Measurements from ENCODE around the gene ERCC4. TPM values are rescaled to one million over a fixed set of nuclear protein-coding genes. Genes with fewer than 3 reads are reported as not detected.

Gene ERCC4
- total RNA-seq, 1 donor from 2014 or later: 13.9 TPM

DNA sequence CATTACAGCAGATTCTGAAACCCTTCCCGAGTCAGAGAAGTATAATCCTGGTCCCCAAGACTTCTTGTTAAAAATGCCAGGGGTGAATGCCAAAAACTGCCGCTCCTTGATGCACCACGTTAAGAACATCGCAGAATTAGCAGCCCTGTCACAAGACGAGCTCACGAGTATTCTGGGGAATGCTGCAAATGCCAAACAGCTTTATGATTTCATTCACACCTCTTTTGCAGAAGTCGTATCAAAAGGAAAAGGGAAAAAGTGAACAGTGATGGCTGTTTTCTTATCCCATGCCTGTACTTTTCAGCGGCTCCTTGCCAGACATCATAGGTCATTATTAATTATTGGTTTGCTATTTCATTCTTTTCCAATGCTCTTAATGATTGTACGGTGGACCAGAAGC is 28.1 kb downstream of the ERCC4 start:
- peaks cover 13% of the 10 kb centered on the region for H3K36me3 ChIP-seq (ENCODE audit: insufficient read depth, low read length)
- no peaks in the 10 kb centered on the region for H3K4me1 ChIP-seq (ENCODE audit: insufficient read depth, low read length)
- TF ChIP-seq, protein P1, sequence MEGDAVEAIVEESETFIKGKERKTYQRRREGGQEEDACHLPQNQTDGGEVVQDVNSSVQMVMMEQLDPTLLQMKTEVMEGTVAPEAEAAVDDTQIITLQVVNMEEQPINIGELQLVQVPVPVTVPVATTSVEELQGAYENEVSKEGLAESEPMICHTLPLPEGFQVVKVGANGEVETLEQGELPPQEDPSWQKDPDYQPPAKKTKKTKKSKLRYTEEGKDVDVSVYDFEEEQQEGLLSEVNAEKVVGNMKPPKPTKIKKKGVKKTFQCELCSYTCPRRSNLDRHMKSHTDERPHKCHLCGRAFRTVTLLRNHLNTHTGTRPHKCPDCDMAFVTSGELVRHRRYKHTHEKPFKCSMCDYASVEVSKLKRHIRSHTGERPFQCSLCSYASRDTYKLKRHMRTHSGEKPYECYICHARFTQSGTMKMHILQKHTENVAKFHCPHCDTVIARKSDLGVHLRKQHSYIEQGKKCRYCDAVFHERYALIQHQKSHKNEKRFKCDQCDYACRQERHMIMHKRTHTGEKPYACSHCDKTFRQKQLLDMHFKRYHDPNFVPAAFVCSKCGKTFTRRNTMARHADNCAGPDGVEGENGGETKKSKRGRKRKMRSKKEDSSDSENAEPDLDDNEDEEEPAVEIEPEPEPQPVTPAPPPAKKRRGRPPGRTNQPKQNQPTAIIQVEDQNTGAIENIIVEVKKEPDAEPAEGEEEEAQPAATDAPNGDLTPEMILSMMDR (IDR thresholded peaks at IDR 0.05; ENCODE audit: insufficient read depth, low read depth, low read length): no peak
- TF ChIP-seq EZH2 (IDR thresholded peaks at IDR 0.05; ENCODE audit: insufficient read depth, low read length): no peak
- H3K27ac Mint-ChIP-seq (ENCODE audit: unreplicated experiment): no peak overlapping the region
- no peak for FAIRE-seq
- no peaks in the 10 kb centered on the region for H3K27me3 Mint-ChIP-seq (ENCODE audit: low read depth, unreplicated experiment)
- H3K4me3 ChIP-seq (ENCODE audit: insufficient read depth, low read depth, low read length): no peak overlapping the region
- DNase-seq (ENCODE audit: low read depth): no peak
- H3K4me2 ChIP-seq (ENCODE audit: low read length): no peak overlapping the region
- H3K4me3 Mint-ChIP-seq (ENCODE audit: unreplicated experiment): no peak overlapping the region
- no peaks in the 10 kb centered on the region for H3K79me2 ChIP-seq (ENCODE audit: insufficient read depth, low read length)
- H3K27ac ChIP-seq (ENCODE audit: low read depth, low read length): no peak overlapping the region
- no peaks in the 10 kb centered on the region for H3K9me3 ChIP-seq (ENCODE audit: insufficient read depth, low read depth, low read length)
- H2AFZ ChIP-seq (ENCODE audit: low read depth, low read length): no peak overlapping the region
- no peaks in the 10 kb centered on the region for H3K27me3 ChIP-seq (ENCODE audit: insufficient read depth, low read length)
- H3K9ac ChIP-seq (ENCODE audit: low read length): no peak overlapping the region
- H3K9me3 Mint-ChIP-seq (ENCODE audit: unreplicated experiment): no peaks in the 10 kb centered on the region
- no peaks in the 10 kb centered on the region for H3K4me1 Mint-ChIP-seq (ENCODE audit: low read depth, unreplicated experiment)
- no peaks in the 10 kb centered on the region for H4K20me1 ChIP-seq (ENCODE audit: insufficient read depth, low read length)
- H3K36me3 Mint-ChIP-seq (ENCODE audit: low read depth, unreplicated experiment): peaks cover 9% of the 10 kb centered on the region

DNA sequence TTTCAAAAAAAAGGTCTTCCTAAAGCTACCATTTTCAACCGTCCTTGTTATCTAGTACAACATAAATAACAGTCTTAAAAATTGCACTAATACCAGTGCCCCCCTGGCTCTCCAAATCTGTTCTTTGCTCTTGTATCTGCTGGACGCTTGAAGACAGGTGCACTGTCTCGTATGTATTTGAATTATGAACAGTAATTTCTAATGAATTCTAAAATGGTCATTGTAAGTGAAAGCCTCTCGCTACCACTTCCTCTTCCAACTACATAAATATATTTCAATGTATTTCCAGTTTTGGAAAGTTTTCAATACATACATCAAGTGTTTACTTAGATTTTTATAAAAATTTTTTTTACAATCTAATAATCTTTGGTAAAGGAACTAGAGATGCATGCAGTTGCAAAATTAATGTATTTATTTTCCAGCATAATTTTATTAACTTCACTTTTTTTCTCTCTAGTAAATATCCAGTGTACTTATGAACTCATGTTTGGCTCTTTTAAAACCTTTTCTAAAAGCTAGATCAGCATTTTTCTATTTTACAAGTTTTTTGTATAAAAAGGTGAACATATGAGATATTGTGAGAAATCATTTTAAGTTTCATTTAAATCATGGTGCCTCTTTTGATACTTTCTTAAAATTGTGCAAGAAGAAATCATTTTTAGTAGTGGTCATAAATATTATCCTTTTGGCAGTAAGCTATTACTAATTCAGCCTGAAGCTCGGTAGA is 31.0 kb downstream of the ERCC4 start:
- Histone ChIP-seq H3K9ac (ENCODE audit: low read length) (no peak overlapping the region), H2AFZ (ENCODE audit: low read depth, low read length) (no peak overlapping the region), H3K9me3 (ENCODE audit: insufficient read depth, low read depth, low read length) (no peaks in the 10 kb centered on the region), H3K27me3 (ENCODE audit: insufficient read depth, low read length) (no peaks in the 10 kb centered on the region), H3K36me3 (ENCODE audit: insufficient read depth, low read length) (peaks cover 4% of the 10 kb centered on the region), H3K79me2 (ENCODE audit: insufficient read depth, low read length) (no peaks in the 10 kb centered on the region), H3K27ac (ENCODE audit: low read depth, low read length) (no peak overlapping the region), H4K20me1 (ENCODE audit: insufficient read depth, low read length) (no peaks in the 10 kb centered on the region), H3K4me1 (ENCODE audit: insufficient read depth, low read length) (no peaks in the 10 kb centered on the region), H3K4me3 (ENCODE audit: insufficient read depth, low read depth, low read length) (no peak overlapping the region), H3K4me2 (ENCODE audit: low read length) (no peak overlapping the region)
- Mint-ChIP-seq H3K36me3 (ENCODE audit: low read depth, unreplicated experiment) (peaks cover 5% of the 10 kb centered on the region), H3K27me3 (ENCODE audit: low read depth, unreplicated experiment) (no peaks in the 10 kb centered on the region), H3K9me3 (ENCODE audit: unreplicated experiment) (no peaks in the 10 kb centered on the region), H3K4me3 (ENCODE audit: unreplicated experiment) (no peak overlapping the region), H3K27ac (ENCODE audit: unreplicated experiment) (no peak overlapping the region), H3K4me1 (ENCODE audit: low read depth, unreplicated experiment) (peaks cover 4% of the 10 kb centered on the region)
- DNase-seq (ENCODE audit: low read depth): no peak
- no peak for FAIRE-seq
- no peak for TF ChIP-seq EZH2 (IDR thresholded peaks at IDR 0.05; ENCODE audit: insufficient read depth, low read length)
- TF ChIP-seq, protein P1 (IDR thresholded peaks at IDR 0.05; ENCODE audit: insufficient read depth, low read depth, low read length): no peak

- H3K27ac ChIP-seq (ENCODE audit: low read depth, low read length): no peak overlapping the region
- H2AFZ ChIP-seq (ENCODE audit: low read depth, low read length): no peak overlapping the region
- Mint-ChIP-seq H3K36me3 (ENCODE audit: low read depth, unreplicated experiment) (peaks cover 3% of the 10 kb centered on the region), H3K4me1 (ENCODE audit: low read depth, unreplicated experiment) (peaks cover 10% of the 10 kb centered on the region), H3K4me3 (ENCODE audit: unreplicated experiment) (no peak overlapping the region), H3K27me3 (ENCODE audit: low read depth, unreplicated experiment) (no peaks in the 10 kb centered on the region), H3K9me3 (ENCODE audit: unreplicated experiment) (no peaks in the 10 kb centered on the region), H3K27ac (ENCODE audit: unreplicated experiment) (no peak overlapping the region)
- no peaks in the 10 kb centered on the region for H3K27me3 ChIP-seq (ENCODE audit: insufficient read depth, low read length)
- peaks cover 5% of the 10 kb centered on the region for H3K4me1 ChIP-seq (ENCODE audit: insufficient read depth, low read length)
- FAIRE-seq: no peak
- H3K4me2 ChIP-seq (ENCODE audit: low read length): no peak overlapping the region
- no peak overlapping the region for H3K9ac ChIP-seq (ENCODE audit: low read length)
- H3K4me3 ChIP-seq (ENCODE audit: insufficient read depth, low read depth, low read length): no peak overlapping the region
- H3K9me3 ChIP-seq (ENCODE audit: insufficient read depth, low read depth, low read length): no peaks in the 10 kb centered on the region
- no peak for DNase-seq (ENCODE audit: low read depth)
- H4K20me1 ChIP-seq (ENCODE audit: insufficient read depth, low read length): no peaks in the 10 kb centered on the region
- H3K36me3 ChIP-seq (ENCODE audit: insufficient read depth, low read length): peaks cover under 1% of the 10 kb centered on the region
- no peaks in the 10 kb centered on the region for H3K79me2 ChIP-seq (ENCODE audit: insufficient read depth, low read length)
- TF ChIP-seq, protein P1 (IDR thresholded peaks at IDR 0.05; ENCODE audit: insufficient read depth, low read depth, low read length): no peak
- TF ChIP-seq EZH2 (IDR thresholded peaks at IDR 0.05; ENCODE audit: insufficient read depth, low read length): no peak
These were observed 31.7 kb downstream of the ERCC4 start for GRCh38 chr16:13951611-13952010.
